B cell (primary cell): ENCODE data around the gene ANKFN1. TPM values are rescaled to one million over a fixed set of nuclear protein-coding genes. Genes with fewer than 3 reads are reported as not detected.

ENCODE experiments used
- ATAC-seq: fragments of 200-7000 bp; cut with Tn5 transposase; one replicate; pipeline ENCODE4 v1.10.0; 2021; ENCODE audit warnings: low read depth, mild to moderate bottlenecking, moderate number of reproducible peaks, moderate library complexity
- CTCF ChIA-PET: fragments of 350-600 bp; sonication (Branson Sonifier 250); formaldehyde crosslinking; loops from one replicate; lab custom pipeline; 2021; ENCODE audit warnings: antibody characterized with exemption, inconsistent platforms; lab: Charles Lee
- POLR2A ChIA-PET: fragments of 350-600 bp; sonication (Branson Sonifier 250); formaldehyde crosslinking; loops from one replicate; lab custom pipeline; 2021; ENCODE audit warnings: antibody characterized with exemption; lab: Charles Lee
- DNase-seq: peaks from one replicate; pipeline ENCODE4 v3.0.0; 2013
- H2AFZ ChIP-seq: 2 replicates; pipeline ENCODE4 v1.6.1; 2012; ENCODE audit warnings: mild to moderate bottlenecking, low read depth, low read length; ENCODE audit not compliant: insufficient read depth, poor library complexity, severe bottlenecking
- H3K27ac ChIP-seq, 2 donors: 1 replicate in 1 of 2; 2 replicates in 1 of 2; pipeline ENCODE4 v1.5.1; 2012 to 2013; ENCODE audit warnings: low read length in 2 of 2, mild to moderate bottlenecking in 2 of 2, moderate library complexity in 1 of 2
- H3K27me3 ChIP-seq, 4 experiments: fragments of 200-600 bp in 1 of 4; sonication (generic) in 1 of 4; replicated peaks in 1 of 4; 1 replicate in 2 of 4; 2 replicates in 2 of 4; pipeline versions ENCODE4 v1.6.1 to v1.7.0; 2013 to 2016; ENCODE audit warnings: low read length in 3 of 4, mild to moderate bottlenecking in 2 of 4, mixed read lengths in 1 of 4, moderate library complexity in 1 of 4; ENCODE audit not compliant: insufficient read depth in 4 of 4, control insufficient read depth in 3 of 4; ENCODE audit errors: control extremely low read depth in 1 of 4
- H3K36me3 ChIP-seq, 2 experiments: replicated peaks in 1 of 2; 1 replicate in 1 of 2; 2 replicates in 1 of 2; pipeline versions ENCODE4 v1.6.1 to v1.7.1; 2013; ENCODE audit warnings: low read length in 1 of 2; ENCODE audit not compliant: insufficient read depth in 2 of 2, control insufficient read depth in 1 of 2; ENCODE audit errors: control extremely low read depth in 1 of 2, extremely low read depth in 1 of 2
- H3K4me1 ChIP-seq, 2 donors: fragments of 200-600 bp in 1 of 2; sonication (generic) in 1 of 2; 1 replicate in 1 of 2; 2 replicates in 1 of 2; pipeline versions ENCODE4 v1.5.1 to v1.6.1; 2013 to 2017; ENCODE audit warnings: low read length in 2 of 2; ENCODE audit not compliant: control insufficient read depth in 2 of 2, insufficient read depth in 2 of 2
- H3K4me2 ChIP-seq: replicated peaks from 2 replicates; pipeline ENCODE3; 2012; ENCODE audit warnings: mild to moderate bottlenecking, low read depth, low read length; ENCODE audit not compliant: poor library complexity, severe bottlenecking
- H3K4me3 ChIP-seq, 5 experiments: fragments of 200-600 bp in 1 of 5; sonication (generic) in 1 of 5; 1 replicate in 3 of 5; 2 replicates in 2 of 5; pipeline versions ENCODE4 v1.5.1 to v1.7.0; 2011 to 2016; ENCODE audit warnings: low read length in 4 of 5, mild to moderate bottlenecking in 4 of 5, low read depth in 2 of 5, control low read depth in 1 of 5, moderate library complexity in 1 of 5; ENCODE audit not compliant: insufficient read depth in 1 of 5; ENCODE audit errors: control extremely low read depth in 1 of 5, extremely low read depth in 1 of 5
- H3K79me2 ChIP-seq: fragments of 200-600 bp; sonication (generic); one replicate; pipeline ENCODE4 v1.6.0; 2016; ENCODE audit warnings: low read length; ENCODE audit not compliant: control insufficient read depth, insufficient read depth
- H3K9ac ChIP-seq: fragments of 200-600 bp; sonication (generic); 2 replicates; pipeline ENCODE4 v1.6.1; 2017; ENCODE audit warnings: mild to moderate bottlenecking, low read length, moderate library complexity
- H3K9me3 ChIP-seq, 3 donors: one replicate each; pipeline versions ENCODE4 v1.6.1 to v1.7.1; 2013; ENCODE audit warnings: low read length in 2 of 3; ENCODE audit not compliant: control insufficient read depth in 2 of 3, insufficient read depth in 1 of 3; ENCODE audit errors: control extremely low read depth in 1 of 3
- H4K20me1 ChIP-seq: 2 replicates; pipeline ENCODE4 v1.6.0; 2012; ENCODE audit warnings: mild to moderate bottlenecking, low read length; ENCODE audit not compliant: insufficient read depth, control insufficient read depth, poor library complexity, severe bottlenecking
- H3K27ac Mint-ChIP-seq: one replicate; pipeline ENCODE4 v1.8.0; 2021; ENCODE audit warnings: mixed read lengths
- H3K27me3 Mint-ChIP-seq: one replicate; pipeline ENCODE4 v1.8.0; 2021; ENCODE audit warnings: mixed read lengths
- H3K4me1 Mint-ChIP-seq: one replicate; pipeline ENCODE4 v1.8.0; 2021; ENCODE audit warnings: mixed read lengths
- H3K4me3 Mint-ChIP-seq: one replicate; pipeline ENCODE4 v1.8.0; 2021; ENCODE audit warnings: mixed read lengths
- H3K9me3 Mint-ChIP-seq: one replicate; pipeline ENCODE4 v1.8.0; 2022; ENCODE audit warnings: mixed read lengths; ENCODE audit not compliant: insufficient read depth
- CTCF ChIP-seq: fragments of 200-600 bp; IDR thresholded peaks from one replicate; pipeline ENCODE4 v1.8.0; 2022; ENCODE audit warnings: antibody characterized with exemption, mild to moderate bottlenecking
- EZH2 ChIP-seq: IDR thresholded peaks from 2 replicates; pipeline ENCODE4 v1.6.1; 2012; ENCODE audit warnings: borderline replicate concordance, low read depth, mild to moderate bottlenecking, moderate library complexity, low read length; ENCODE audit not compliant: insufficient read depth, poor library complexity, severe bottlenecking
- WGBS: methylation state at CpG from one replicate; pipeline ENCODE4 v1.1.5; 2013; ENCODE audit warnings: missing lambda C conversion rate; ENCODE audit not compliant: insufficient coverage; 5-methylcytosine and 5-hydroxymethylcytosine counted together
- intact Hi-C: fragments of 100-400 bp; cut with micrococcal nuclease; formaldehyde crosslinking; loops from one replicate; pipeline ENCODE4 v1.10.0; 2022
- polyA plus RNA-seq: library from polyadenylated mRNA; depleted of rRNA; stranded (reverse); fragments of >200 nt; gene quantifications from 2 replicates; pipeline ENCODE4 v1.2.3, GENCODE V29; 2012
- total RNA-seq, 2 donors: library from RNA; stranded (reverse); fragments of 120-200 nt in 1 of 2; gene quantifications; 1 replicate in 1 of 2; 2 replicates in 1 of 2; pipeline versions ENCODE4 v1.2.3 to v1.2.4, GENCODE V29; 2013 to 2022

ANKFN1 gene
- total and polyA plus RNA-seq, 2 donors (not counting 1 experiment from before 2014, with no cell fraction given), result not detected

GRCh38 chr17:56186222-56186786 is 33.0 kb downstream of the ANKFN1 start:
- H3K4me1 Mint-ChIP-seq, result no peaks in the 10 kb centered on the region
- 75% methylated on average over 4 of the region's 7 CpGs for WGBS

GRCh38 chr17:56203430-56203829 is 50.2 kb downstream of the ANKFN1 start:
- 92% methylated on average over 3 of the region's 5 CpGs for WGBS
- intact Hi-C loops, result no loop called here
- Mint-ChIP-seq H3K27me3 (no peaks in the 10 kb centered on the region), H3K9me3 (no peaks in the 10 kb centered on the region), H3K4me3 (no peak overlapping the region), H3K27ac (no peak overlapping the region), H3K4me1 (no peaks in the 10 kb centered on the region)
- Histone ChIP-seq H3K4me3 (no peak overlapping the region), H3K36me3 (no peaks in the 10 kb centered on the region), H4K20me1 (no peaks in the 10 kb centered on the region), H2AFZ (no peak overlapping the region), H3K4me1 (no peaks in the 10 kb centered on the region), H3K79me2 (no peaks in the 10 kb centered on the region), H3K9ac (no peak overlapping the region), H3K4me2 (no peak overlapping the region), H3K27ac (no peak overlapping the region), H3K27me3 (no peaks in the 10 kb centered on the region), H3K9me3 (peaks cover 0 to 10% (median 0%) of the 10 kb centered on the region in 3 donors)
- POLR2A ChIA-PET, result no interaction called here
- CTCF ChIA-PET, result no interaction called here
- TF ChIP-seq CTCF (no peak), EZH2 (no peak)
- ATAC-seq (no peak), DNase-seq (no peak)

More at GRCh38 chr17:56186222-56186786, 33.0 kb downstream of the ANKFN1 start:
- no peak for TF ChIP-seq EZH2
- TF ChIP-seq CTCF, result no peak
- intact Hi-C loops, result no loop called here
- Histone ChIP-seq H3K4me3 (no peak overlapping the region), H3K4me2 (no peak overlapping the region), H3K9ac (no peak overlapping the region), H3K36me3 (no peaks in the 10 kb centered on the region), H3K27me3 (peaks cover 0 to 2% (median 0%) of the 10 kb centered on the region in 4 experiments), H2AFZ (no peak overlapping the region), H3K27ac (no peak overlapping the region), H3K9me3 (no peaks in the 10 kb centered on the region), H3K4me1 (no peaks in the 10 kb centered on the region), H4K20me1 (no peaks in the 10 kb centered on the region), H3K79me2 (no peaks in the 10 kb centered on the region)
- no peaks in the 10 kb centered on the region for H3K27me3 Mint-ChIP-seq
- H3K9me3 Mint-ChIP-seq, result no peaks in the 10 kb centered on the region
- H3K4me3 Mint-ChIP-seq, result no peak overlapping the region
- POLR2A ChIA-PET, result no interaction called here
- H3K27ac Mint-ChIP-seq, result no peak overlapping the region
- DNase-seq (no peak), ATAC-seq (no peak)
- CTCF ChIA-PET, result no interaction called here
